ENCODE results near the gene RASA3. TPM values are rescaled to one million over a fixed set of nuclear protein-coding genes. Genes with fewer than 3 reads are reported as not detected.

RASA3 gene
- total and polyA plus RNA-seq, 9 of the 15 experiments (the other 6 are each of a cell fraction or from before 2014, with no cell fraction given): 0.72 to 25.3 (median 14.4) TPM

GRCh38 chr13:114077099-114077932, 55.1 kb downstream of the RASA3 start:
- Histone ChIP-seq H3K36me3 (ENCODE audit: control insufficient read depth, insufficient read depth, low read length) (peaks cover 6% of the 10 kb centered on the region; the same call in 1 of the 3 replicates), H3K27me3 (ENCODE audit: control insufficient read depth in 2 of 2, insufficient read depth in 2 of 2, low read length in 2 of 2) (no peaks in the 10 kb centered on the region), H3K9me1 (ENCODE audit: control insufficient read depth, insufficient read depth, low read length) (no peaks in the 10 kb centered on the region), H3K27ac (ENCODE audit: extremely low read depth, low read depth, low read length) (no peak overlapping the region), H4K20me1 (replicated peaks; ENCODE audit: control insufficient read depth, insufficient read depth, low read length) (no peaks in the 10 kb centered on the region), H3K79me2 (ENCODE audit: control insufficient read depth, insufficient read depth, low read length) (peaks cover 28% of the 10 kb centered on the region; the same call in 2 of the 3 replicates), H3K9me3 (replicated peaks; ENCODE audit: control insufficient read depth, insufficient read depth, low read depth, low read length) (no peaks in the 10 kb centered on the region; the same call in 1 of the 2 replicates), H3K9ac (ENCODE audit: insufficient read depth in 1 of 2, low read depth in 2 of 2, low read length in 2 of 2) (no peak overlapping the region), H3K4me3 (no peak overlapping the region), H3K4me1 (replicated peaks in 1 of 2; ENCODE audit: control insufficient read depth in 2 of 2, insufficient read depth in 2 of 2, low read length in 2 of 2) (peaks cover 0 to 6% of the 10 kb centered on the region in 2 experiments; a peak in 2 of 5 replicates), H2AFZ (ENCODE audit: low read depth, low read length) (no peak overlapping the region), H3K4me2 (ENCODE audit: insufficient read depth, low read length) (no peak overlapping the region)
- 85% methylated on average over 11 of the region's 34 CpGs for WGBS (ENCODE audit: insufficient coverage, low coverage, missing lambda C conversion rate)
- intact Hi-C loops (cut with micrococcal nuclease): no loop called here
- DNase-seq (ENCODE audit: extremely low read depth in 1 of 4, low spot score in 3 of 4): no peak
- no peak for FAIRE-seq
- BruUV-seq (replicated peaks): no TSS peak
- in situ Hi-C loops (cut with MboI): no loop called here
- no peak for ATAC-seq
- POLR2A ChIA-PET: interaction anchor here (1.0 kb wide), 1 partner anchor 20 kb away, joined by 4 read pairs; no protein-coding TSS in a partner anchor
- CTCF ChIA-PET (ENCODE audit: low intra/inter-chr PET ratio): no interaction called here
- TF ChIP-seq E2F8 (IDR thresholded peaks at IDR 0.05; ENCODE audit: low read depth, partially characterized antibody) (no peak), ZBTB8A (IDR thresholded peaks at IDR 0.05; ENCODE audit: partially characterized antibody) (no peak), CHCHD3 (CRISPR knock-in tag; IDR thresholded peaks at IDR 0.05) (no peak), FOXO4 (CRISPR knock-in tag; IDR thresholded peaks at IDR 0.05) (no peak), CBX8 (IDR thresholded peaks at IDR 0.05; ENCODE audit: borderline replicate concordance, extremely low read depth, low read depth, low read length, poor library complexity, severe bottlenecking) (no peak), POLR3G (IDR thresholded peaks at IDR 0.05; ENCODE audit: extremely low read depth, insufficient read length, insufficient replicate concordance) (no peak), ZNF512 (tag; IDR thresholded peaks at IDR 0.05) (no peak), ZNF24 (IDR thresholded peaks at IDR 0.05) (no peak), MCM5 (IDR thresholded peaks at IDR 0.05; ENCODE audit: low read depth) (no peak), ZNF134 (CRISPR knock-in tag; conservative IDR thresholded peaks at IDR 0.05) (no peak), ASH1L (IDR thresholded peaks at IDR 0.05; ENCODE audit: borderline replicate concordance, low read depth, partially characterized antibody) (no peak), ZNF282 (CRISPR knock-in tag; IDR thresholded peaks at IDR 0.05) (no peak), ELF4 (CRISPR knock-in tag; IDR thresholded peaks at IDR 0.05) (no peak), CEBPB (tag; IDR thresholded peaks at IDR 0.05) (no peak)

Measured in K562 (cell line).